Measurements from ENCODE around the gene FRMD5. TPM values are rescaled to one million over a fixed set of nuclear protein-coding genes. Genes with fewer than 3 reads are reported as not detected.

FRMD5 gene
- total RNA-seq, 1 experiment from 2014 or later, result 3.9 TPM

GRCh38 chr15:44144992-44145391 lies 50.1 kb downstream of the FRMD5 start:
- no peak overlapping the region for H2BK120ac ChIP-seq (ENCODE audit: low read depth, low read length, poor library complexity, severe bottlenecking)
- H3K79me1 ChIP-seq (ENCODE audit: insufficient read depth, low read depth, low read length, poor library complexity, severe bottlenecking), result no peaks in the 10 kb centered on the region
- Mint-ChIP-seq H3K27me3 (ENCODE audit: low read depth) (no peaks in the 10 kb centered on the region), H3K9me3 (no peaks in the 10 kb centered on the region), H3K4me3 (no peak overlapping the region), H3K4me1 (no peaks in the 10 kb centered on the region), H3K27ac (no peak overlapping the region), H3K36me3 (ENCODE audit: insufficient read depth in 1 of 3, low read depth in 3 of 3) (no peaks in the 10 kb centered on the region)
- DNase-seq, result no peak
- no peak overlapping the region for H3K18ac ChIP-seq (ENCODE audit: insufficient read length, low read depth, low read length)
- TF ChIP-seq, protein P1, sequence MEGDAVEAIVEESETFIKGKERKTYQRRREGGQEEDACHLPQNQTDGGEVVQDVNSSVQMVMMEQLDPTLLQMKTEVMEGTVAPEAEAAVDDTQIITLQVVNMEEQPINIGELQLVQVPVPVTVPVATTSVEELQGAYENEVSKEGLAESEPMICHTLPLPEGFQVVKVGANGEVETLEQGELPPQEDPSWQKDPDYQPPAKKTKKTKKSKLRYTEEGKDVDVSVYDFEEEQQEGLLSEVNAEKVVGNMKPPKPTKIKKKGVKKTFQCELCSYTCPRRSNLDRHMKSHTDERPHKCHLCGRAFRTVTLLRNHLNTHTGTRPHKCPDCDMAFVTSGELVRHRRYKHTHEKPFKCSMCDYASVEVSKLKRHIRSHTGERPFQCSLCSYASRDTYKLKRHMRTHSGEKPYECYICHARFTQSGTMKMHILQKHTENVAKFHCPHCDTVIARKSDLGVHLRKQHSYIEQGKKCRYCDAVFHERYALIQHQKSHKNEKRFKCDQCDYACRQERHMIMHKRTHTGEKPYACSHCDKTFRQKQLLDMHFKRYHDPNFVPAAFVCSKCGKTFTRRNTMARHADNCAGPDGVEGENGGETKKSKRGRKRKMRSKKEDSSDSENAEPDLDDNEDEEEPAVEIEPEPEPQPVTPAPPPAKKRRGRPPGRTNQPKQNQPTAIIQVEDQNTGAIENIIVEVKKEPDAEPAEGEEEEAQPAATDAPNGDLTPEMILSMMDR (conservative IDR thresholded peaks at IDR 0.05), result no peak
- no peaks in the 10 kb centered on the region for H3K23me2 ChIP-seq (ENCODE audit: insufficient read length, low read depth, low read length, poor library complexity, severe bottlenecking)
- no peak overlapping the region for H2AFZ ChIP-seq (ENCODE audit: low read length)
- no peak overlapping the region for H2BK15ac ChIP-seq (ENCODE audit: low read depth, low read length)
- H2BK5ac ChIP-seq (ENCODE audit: insufficient read length, low read length), result no peak overlapping the region
- H2AK5ac ChIP-seq (ENCODE audit: insufficient read length, low read length), result no peak overlapping the region
- H3K27me3 ChIP-seq (ENCODE audit: insufficient read depth, low read length), result no peaks in the 10 kb centered on the region
- no peak overlapping the region for H2BK12ac ChIP-seq (ENCODE audit: insufficient read length, low read depth, low read length)
- H3K9ac ChIP-seq (ENCODE audit: extremely low read depth, insufficient read length, low read length), result no peak overlapping the region
- H2BK20ac ChIP-seq (ENCODE audit: low read depth, low read length, poor library complexity, severe bottlenecking), result no peak overlapping the region
- no peak overlapping the region for H4K8ac ChIP-seq (replicated peaks; ENCODE audit: insufficient read length, low read depth, low read length)
- H4K91ac ChIP-seq (ENCODE audit: insufficient read length, low read depth, low read length), result no peak overlapping the region
- no peak overlapping the region for H3K23ac ChIP-seq (ENCODE audit: insufficient read length, low read depth, low read length)
- H3K56ac ChIP-seq (ENCODE audit: insufficient read length, low read depth, low read length), result no peak overlapping the region
- H4K5ac ChIP-seq (ENCODE audit: insufficient read length, low read depth, low read length), result no peak overlapping the region
- H3K79me2 ChIP-seq (ENCODE audit: insufficient read depth, low read length), result no peaks in the 10 kb centered on the region
- H3K27ac ChIP-seq (ENCODE audit: insufficient read length, low read depth, low read length), result no peak overlapping the region
- no peak overlapping the region for H3K4ac ChIP-seq (ENCODE audit: low read depth, low read length)
- H3T11ph ChIP-seq (ENCODE audit: low read length), result no peak overlapping the region
- no peaks in the 10 kb centered on the region for H4K20me1 ChIP-seq (ENCODE audit: control insufficient read depth, insufficient read depth, insufficient read length)
- H3K4me2 ChIP-seq (ENCODE audit: insufficient read depth, insufficient read length, low read length), result no peak overlapping the region
- H3K4me1 ChIP-seq (ENCODE audit: insufficient read depth, low read length), result no peaks in the 10 kb centered on the region
- no peak overlapping the region for H3K14ac ChIP-seq (ENCODE audit: insufficient read depth, low read length)
- H3K9me3 ChIP-seq (ENCODE audit: control insufficient read depth, low read depth, low read length), result no peaks in the 10 kb centered on the region
